Activated naive CD4-positive, alpha-beta T cell treated with anti-CD3 and anti-CD28 coated beads, Interleukin-2, amount 50 U/mL, for 72 hours (primary cell): ENCODE data around the gene TEX44. TPM values are rescaled to one million over a fixed set of nuclear protein-coding genes. Genes with fewer than 3 reads are reported as not detected.

Experiments
- ATAC-seq, 2 donors: fragments of 150-1000 bp; cut with Tn5 transposase; 2 replicates each; pipeline ENCODE4 v1.10.0; 2021; ENCODE audit warnings: mild to moderate bottlenecking in 2 of 2, moderate library complexity in 2 of 2
- DNase-seq, 2 donors: peaks; one replicate each; pipeline ENCODE4 v3.0.0; 2021 to 2022; ENCODE audit warnings: low spot score in 2 of 2
- H3K27ac Mint-ChIP-seq, 2 donors: one replicate each; pipeline ENCODE4 v1.8.0; 2022; ENCODE audit warnings: mild to moderate bottlenecking in 2 of 2, mixed read lengths in 2 of 2
- H3K36me3 Mint-ChIP-seq, 2 donors: one replicate each; pipeline ENCODE4 v1.8.0; 2022; ENCODE audit warnings: mixed read lengths in 2 of 2
- H3K9me3 Mint-ChIP-seq, 2 donors: one replicate each; pipeline ENCODE4 v1.8.0; 2022; ENCODE audit warnings: mixed read lengths in 2 of 2
- total RNA-seq, 2 donors: library from RNA; stranded (reverse); gene quantifications; one replicate each; pipeline ENCODE4 v1.2.3, GENCODE V29; 2022

The TEX44 gene
- total RNA-seq, 2 donors from 2014 or later = not detected

DNA sequence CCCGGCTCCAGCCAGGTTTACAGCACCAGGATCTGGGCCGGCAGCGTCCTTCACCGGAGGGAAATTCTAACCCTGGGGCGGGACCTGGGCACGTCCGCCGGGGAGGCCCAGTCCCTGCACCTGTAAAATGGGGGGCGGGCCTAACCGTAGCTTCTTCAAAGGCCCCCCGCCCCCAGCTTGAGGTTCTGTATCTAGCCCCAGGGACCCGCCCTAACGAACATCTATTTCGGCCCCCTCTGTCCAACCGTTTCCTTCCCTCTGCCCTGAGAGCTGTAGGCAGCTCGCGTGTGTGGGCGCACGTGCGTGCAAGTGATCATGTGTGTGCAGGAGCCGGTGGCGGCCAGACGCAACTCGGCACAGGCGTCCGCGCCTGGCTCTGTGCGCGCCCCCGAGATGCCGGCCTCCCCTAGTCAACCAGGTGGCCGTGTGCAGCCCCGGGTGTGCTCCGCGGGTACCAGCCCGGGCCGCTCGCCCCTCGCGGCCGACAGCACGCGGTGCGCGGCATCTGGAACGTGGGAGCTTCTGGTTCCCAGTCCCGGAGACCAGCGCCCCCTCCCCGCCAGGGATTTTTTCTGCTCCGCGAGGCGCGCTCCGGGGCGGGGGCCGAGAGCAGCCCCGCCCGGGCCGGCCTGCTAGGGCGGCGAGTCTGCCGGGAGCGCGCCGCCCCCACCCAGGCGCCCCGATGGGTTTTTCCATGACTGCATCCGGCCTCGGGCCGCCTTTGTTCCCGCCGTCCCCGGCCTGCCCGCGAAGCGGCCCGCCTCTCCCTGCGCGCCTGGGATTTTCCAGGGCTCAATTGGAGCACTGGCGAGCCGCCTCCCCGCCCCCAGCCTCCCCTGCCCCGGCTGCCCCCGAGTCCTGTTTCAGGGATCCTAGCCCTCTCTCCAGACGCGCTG, 21.2 kb downstream of the TEX44 start:
- DNase-seq = peak; percentile 83 to 92
- Mint-ChIP-seq H3K27ac (peak overlapping the region; percentile 91 to 98), H3K36me3 (no peaks in the 10 kb centered on the region), H3K9me3 (no peaks in the 10 kb centered on the region)
- peak; percentile 51 to 68 for ATAC-seq

DNA sequence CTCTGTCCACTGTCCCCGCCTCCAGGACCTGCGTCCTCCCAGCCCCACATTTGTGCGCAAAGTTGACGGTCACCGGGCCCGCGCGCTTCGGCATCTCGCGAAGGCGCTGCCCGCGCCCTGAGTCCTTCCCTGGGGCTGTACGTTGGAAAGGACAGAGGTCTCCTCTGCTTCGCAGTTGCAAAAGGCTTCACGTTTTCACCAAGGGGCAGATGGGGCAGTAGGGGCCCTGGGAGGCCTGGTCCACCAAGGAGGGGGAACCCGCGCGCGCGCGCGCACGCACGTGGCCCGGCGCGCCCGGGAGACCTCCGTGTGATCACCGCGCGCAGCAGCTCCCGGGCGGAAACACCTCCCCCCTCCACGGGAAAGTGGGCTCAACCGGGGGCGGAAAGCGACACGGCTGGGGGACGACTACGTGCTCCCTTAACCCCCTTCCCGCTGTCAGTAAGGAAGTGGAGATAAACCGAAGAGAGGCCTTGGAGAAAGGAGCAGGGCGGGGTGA, 21.9 kb downstream of the TEX44 start:
- peak overlapping the region; percentile 91 to 98 for H3K27ac Mint-ChIP-seq
- no peaks in the 10 kb centered on the region for H3K36me3 Mint-ChIP-seq
- no peak for ATAC-seq
- H3K9me3 Mint-ChIP-seq = no peaks in the 10 kb centered on the region
- DNase-seq = peak; percentile 52 to 78

DNA sequence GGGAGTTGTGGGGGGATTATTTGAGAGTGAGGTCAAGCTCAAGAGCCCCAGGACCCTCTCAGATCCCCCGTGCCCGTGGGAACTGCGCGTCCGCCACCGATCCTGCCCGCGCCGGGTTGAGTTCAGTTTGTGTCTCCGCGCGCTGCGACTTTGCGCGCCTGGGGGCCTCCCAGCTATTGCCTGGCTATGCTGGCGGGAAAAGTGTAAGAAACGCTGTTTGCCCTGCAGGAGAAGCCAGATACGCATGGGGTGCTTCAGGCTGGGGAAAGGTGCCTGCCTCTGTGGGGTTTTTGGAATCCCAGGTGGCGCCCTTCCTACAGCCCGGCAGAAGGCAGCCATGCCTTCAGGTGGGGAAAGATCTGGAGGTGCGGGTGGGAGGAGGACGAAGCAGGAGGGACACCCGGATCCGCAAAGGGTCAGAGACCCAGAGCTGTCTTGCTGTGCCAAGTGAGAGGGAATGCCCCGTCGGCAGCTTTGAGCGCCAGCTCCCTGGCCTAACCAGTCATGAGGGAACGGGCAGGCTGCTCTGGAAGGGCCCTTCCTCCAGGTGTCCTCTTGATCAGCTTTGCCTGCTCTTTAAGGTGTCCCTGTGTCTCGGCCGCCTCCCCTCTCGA, 22.5 kb downstream of the TEX44 start:
- Mint-ChIP-seq H3K27ac (peak overlapping the region; percentile 44 to 98), H3K9me3 (no peaks in the 10 kb centered on the region), H3K36me3 (no peaks in the 10 kb centered on the region)
- peak in 1 of 2 donors; percentile 17 for DNase-seq
- ATAC-seq = no peak

DNA sequence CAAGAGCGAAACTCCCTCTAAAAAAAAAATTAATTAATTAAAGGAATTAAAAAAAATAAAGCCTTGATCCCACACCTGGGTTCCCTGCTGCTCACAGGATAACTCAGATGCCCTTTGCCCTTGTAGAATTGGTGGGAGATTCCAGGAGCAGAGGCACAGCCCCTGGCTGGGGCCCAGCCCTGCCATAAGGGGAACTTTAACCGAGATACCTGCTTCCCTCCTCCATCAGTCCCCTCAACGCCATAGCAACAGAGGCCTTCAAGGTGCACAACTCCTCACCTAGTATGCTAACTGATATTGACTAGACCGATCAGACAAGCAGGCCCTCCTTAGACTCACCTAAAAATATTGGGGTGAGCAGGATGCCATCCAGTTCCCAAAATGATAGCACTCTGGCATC, 23.6 kb downstream of the TEX44 start:
- ATAC-seq (no peak), DNase-seq (no peak)
- Mint-ChIP-seq H3K27ac (peak overlapping the region in 1 of 2 donors; percentile 36), H3K9me3 (no peaks in the 10 kb centered on the region), H3K36me3 (no peaks in the 10 kb centered on the region)

DNA sequence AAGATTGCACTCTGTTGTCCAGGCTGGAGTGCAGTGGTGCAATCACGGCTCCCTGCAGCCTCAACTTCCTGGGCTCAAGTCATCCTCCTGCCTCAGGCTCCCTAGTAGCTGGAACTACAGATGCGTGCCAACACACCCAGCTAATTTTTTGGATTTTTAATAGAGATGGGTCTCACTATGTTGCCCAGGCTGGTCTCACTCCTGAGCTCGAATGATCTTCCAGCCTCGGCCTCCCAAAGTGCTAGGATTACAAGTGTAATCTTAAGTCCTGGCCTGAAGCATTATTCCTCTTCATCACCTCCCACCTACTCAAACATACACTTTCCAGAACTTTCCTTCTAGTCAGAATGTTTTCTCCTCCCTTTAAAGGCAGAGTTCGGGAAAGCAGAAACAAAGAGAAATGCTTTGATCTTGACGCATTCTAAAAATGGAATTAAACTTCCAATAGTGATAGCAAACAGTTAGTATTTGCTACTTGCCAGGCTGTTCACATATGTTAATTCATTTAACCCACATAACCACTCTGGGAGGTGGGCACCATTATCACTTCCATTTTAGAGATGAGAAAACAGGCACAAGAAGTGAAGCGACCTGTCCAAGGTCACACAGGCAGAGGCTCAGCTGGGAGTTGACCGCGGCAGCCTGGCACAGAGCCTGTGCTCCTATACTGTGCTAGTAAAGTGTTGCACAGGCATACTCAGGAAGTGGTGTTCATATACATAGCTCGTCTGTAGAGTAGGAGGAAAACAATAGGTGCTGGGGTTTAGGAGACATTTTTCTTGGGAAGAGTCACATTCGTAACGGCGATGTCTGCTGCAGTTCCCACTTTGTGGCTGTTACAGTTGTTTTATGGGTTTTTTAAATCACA, 24.6 kb downstream of the TEX44 start:
- ATAC-seq = no peak
- no peak overlapping the region for H3K27ac Mint-ChIP-seq

DNA sequence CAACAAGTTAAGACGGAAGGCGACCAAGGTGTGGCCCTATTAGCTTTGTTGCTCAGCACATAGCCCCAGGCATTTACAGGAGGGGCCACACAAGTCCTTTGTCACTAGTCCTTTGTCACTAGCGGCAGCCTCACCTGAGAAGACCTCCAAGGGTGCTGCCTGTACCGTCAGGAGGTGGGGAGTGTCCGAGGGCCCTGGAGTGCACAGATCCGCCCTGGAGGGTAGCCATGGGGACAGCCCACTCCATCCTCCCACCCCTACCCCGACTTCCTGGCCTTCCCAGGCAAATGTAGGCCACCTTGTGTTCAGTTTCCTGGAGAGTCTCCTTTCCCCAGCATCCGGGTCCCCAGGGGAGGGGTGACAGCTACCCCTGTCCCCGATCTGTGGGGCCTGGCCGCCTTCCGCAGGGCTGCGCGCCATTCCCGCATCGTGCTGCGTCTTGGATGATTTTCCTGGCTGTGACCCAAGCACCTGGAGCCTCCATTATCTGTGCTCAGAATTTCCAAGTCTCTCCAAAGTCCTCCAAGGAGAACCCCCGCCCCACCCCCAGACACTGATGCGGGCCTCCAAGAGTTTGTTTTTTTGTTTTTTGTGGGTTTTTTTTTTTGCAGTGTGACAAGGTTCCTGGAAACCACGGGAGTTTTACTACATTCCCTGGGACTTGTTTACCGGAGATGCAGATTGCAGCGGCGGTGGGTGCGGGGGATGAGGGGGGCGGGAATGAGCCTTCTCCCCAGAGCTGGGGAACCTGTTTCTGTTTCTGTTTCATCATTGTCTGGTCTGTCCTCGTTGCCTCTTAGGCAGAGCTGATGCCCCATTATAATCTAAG, 28.6 kb downstream of the TEX44 start:
- Mint-ChIP-seq H3K9me3 (no peaks in the 10 kb centered on the region), H3K27ac (peak overlapping the region in 1 of 2 donors; percentile 79), H3K36me3 (no peaks in the 10 kb centered on the region)
- DNase-seq (no peak), ATAC-seq (peak; percentile 46 to 71)

More for the DNA sequence above, 24.6 kb downstream of the TEX44 start:
- no peak for DNase-seq
- H3K9me3 Mint-ChIP-seq = no peaks in the 10 kb centered on the region
- H3K36me3 Mint-ChIP-seq = no peaks in the 10 kb centered on the region

DNA sequence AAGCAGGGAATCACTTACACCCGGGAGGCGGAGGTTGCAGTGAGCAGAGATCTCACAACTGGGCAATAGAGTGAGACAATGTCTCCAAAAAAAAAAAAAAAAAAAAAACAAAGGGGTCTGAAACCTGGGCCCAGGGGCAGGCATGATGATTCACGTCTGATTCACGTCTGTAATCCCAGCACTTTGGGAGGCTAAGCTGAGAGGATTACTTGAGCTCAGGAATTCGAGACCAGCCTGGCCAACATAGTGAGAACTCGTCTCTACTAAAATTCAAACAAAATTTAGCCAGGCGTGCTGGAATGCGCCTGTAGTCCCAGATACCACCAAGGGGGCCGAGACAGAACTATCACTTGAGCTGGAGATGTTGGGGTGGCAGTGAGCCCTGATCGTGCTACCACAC, 30.3 kb downstream of the TEX44 start:
- DNase-seq (no peak), ATAC-seq (no peak)
- Mint-ChIP-seq H3K27ac (peak overlapping the region in 1 of 2 donors; percentile 79), H3K36me3 (no peaks in the 10 kb centered on the region), H3K9me3 (no peaks in the 10 kb centered on the region)

DNA sequence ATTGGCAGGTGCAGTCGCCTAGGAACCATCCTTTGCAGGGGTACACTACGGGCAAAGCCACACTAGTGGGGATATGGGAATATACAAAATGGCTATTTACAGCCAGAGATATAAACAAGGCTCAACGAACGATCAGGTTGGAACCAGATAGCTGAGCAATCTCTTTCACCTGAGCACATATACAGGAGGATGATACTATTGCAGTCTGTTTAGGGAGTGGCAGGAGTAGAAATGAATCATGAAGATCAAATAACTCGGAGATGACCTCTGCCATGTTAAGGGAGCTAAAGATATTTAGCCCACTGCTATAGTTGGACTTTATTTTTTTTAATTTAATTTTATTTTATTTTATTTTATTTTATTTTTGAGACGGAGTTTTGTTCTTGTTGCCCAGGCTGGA, 33.8 kb downstream of the TEX44 start:
- no peaks in the 10 kb centered on the region for H3K9me3 Mint-ChIP-seq
- ATAC-seq (no peak), DNase-seq (no peak)
- no peaks in the 10 kb centered on the region for H3K36me3 Mint-ChIP-seq
- H3K27ac Mint-ChIP-seq = no peak overlapping the region

DNA sequence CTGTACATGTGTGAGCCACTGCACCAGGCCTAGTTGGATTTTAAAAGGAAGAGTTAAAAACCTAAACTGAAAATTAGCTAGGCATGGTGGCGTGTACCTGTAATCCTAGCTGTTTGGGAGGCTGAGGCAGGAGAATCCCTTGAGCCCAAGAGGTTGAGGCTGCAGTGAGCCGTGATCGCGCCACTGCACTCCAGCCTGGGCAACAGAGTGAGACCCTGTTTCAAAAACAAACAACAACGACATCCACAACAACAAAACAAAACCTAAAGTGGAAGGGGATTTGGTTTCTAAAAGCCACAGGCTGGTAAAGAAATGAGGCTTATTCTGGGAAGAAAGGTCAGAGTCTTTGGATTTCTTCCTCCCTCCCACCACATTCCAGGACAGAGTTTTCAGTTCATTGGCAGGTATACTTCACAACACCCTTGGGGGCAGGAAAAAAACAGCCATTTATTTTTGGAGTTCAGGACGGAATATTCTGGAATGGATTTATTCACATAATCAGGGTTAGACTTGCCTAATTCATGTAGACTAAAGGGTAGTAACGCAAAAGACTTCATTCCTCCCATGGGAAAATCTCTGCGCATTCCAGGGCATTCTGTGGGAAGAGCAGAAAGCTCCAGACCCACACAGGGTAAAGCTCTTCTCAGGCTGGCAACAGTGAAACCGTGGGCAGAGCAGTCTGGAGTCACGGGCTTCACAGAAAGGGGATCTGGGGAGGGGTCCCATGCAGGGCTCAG, 34.9 kb downstream of the TEX44 start:
- Mint-ChIP-seq H3K9me3 (no peaks in the 10 kb centered on the region), H3K36me3 (no peaks in the 10 kb centered on the region), H3K27ac (peak overlapping the region; percentile 74)
- no peak for DNase-seq
- peak in 1 of 2 donors; percentile 61 for ATAC-seq

DNA sequence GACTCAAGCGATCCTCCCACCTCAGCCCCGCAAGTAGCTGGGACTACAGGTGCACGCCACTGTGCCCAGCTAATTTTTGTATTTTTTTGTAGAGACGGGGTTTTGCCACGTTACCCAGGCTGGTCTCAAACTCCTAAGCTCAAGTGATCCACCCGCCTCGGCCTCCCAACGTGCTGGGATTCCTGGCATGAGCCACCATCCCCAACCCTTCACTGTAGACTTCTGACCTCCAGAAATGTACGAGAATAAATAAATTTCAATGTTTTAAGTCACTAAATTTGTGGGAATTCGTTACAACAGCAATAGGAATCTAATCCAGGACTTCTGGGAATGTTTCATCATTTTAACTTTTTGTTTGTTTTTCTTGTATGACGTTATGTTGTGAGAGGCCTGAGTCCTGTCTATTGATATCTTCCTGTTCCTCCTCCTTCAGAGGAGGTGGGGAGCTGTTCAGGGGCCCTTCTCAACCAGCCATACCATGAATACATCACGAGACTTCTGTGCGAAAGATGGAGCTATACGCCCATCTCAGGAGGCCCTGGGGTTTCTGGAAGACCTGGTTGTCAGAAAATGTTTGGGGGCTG, 40.0 kb downstream of the TEX44 start:
- Mint-ChIP-seq H3K9me3 (no peaks in the 10 kb centered on the region), H3K36me3 (no peaks in the 10 kb centered on the region), H3K27ac (peak overlapping the region in 1 of 2 donors; percentile 2)
- ATAC-seq (no peak), DNase-seq (no peak)

DNA sequence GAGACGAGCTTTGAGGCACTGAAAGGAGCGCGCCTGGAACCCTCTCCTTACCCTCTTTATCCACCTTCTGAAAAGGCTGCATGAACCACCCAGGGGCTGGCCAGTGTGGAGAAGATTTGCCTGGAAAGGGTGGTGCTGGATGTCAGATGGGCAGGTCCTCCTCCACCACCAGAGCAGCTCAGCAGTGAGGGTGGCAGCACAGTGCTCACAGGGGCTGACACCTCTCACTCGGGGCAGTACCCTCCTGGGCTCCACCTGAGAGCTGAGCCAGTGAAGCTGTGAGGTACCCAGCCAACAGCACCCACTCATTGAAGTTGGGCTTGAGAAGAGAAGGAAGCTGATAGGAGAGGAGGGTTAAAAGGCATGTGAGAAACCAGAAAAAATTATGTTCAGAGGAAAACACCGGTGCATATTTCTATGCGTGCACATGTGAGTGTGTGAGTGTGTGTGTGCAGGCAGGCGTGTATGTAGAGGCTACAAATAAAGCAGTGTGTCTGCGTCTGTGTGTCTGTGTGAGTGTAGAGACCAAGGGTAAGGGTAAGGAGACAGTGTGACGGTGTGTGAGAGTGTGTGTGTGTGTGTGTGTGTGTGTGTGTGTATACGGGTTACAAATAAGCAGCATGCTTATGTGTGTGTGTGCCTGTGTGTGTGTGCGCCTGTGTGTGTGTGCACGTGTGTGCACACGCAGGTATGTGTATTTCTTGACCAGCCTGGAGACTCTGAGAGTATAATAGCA, 40.7 kb downstream of the TEX44 start:
- peak in 1 of 2 donors; percentile 44 for ATAC-seq
- no peaks in the 10 kb centered on the region for H3K9me3 Mint-ChIP-seq
- no peak for DNase-seq
- H3K27ac Mint-ChIP-seq = peak overlapping the region in 1 of 2 donors; percentile 2
- no peaks in the 10 kb centered on the region for H3K36me3 Mint-ChIP-seq

DNA sequence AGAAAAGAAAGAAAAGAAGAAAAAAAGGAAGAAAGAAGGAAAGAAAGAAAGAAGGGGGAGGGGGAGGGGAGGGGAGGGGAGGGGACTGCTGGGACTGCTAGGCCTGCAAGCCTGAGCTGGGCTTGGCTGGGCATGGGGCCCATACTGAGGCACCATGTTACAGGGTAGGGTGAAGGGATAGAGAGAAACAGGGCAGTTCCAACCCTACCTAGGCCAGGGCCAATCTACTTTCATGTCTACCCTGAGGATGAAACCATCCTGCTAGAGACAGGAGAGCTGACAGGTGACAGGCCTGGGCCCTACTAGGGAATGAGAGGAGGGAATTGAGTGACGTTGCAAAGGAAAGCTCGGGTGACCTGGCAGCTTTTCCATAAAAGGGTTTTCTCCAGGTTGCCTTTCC, 41.7 kb downstream of the TEX44 start:
- Mint-ChIP-seq H3K36me3 (no peaks in the 10 kb centered on the region), H3K27ac (no peak overlapping the region), H3K9me3 (no peaks in the 10 kb centered on the region)
- ATAC-seq (peak in 1 of 2 donors; percentile 37), DNase-seq (no peak)

DNA sequence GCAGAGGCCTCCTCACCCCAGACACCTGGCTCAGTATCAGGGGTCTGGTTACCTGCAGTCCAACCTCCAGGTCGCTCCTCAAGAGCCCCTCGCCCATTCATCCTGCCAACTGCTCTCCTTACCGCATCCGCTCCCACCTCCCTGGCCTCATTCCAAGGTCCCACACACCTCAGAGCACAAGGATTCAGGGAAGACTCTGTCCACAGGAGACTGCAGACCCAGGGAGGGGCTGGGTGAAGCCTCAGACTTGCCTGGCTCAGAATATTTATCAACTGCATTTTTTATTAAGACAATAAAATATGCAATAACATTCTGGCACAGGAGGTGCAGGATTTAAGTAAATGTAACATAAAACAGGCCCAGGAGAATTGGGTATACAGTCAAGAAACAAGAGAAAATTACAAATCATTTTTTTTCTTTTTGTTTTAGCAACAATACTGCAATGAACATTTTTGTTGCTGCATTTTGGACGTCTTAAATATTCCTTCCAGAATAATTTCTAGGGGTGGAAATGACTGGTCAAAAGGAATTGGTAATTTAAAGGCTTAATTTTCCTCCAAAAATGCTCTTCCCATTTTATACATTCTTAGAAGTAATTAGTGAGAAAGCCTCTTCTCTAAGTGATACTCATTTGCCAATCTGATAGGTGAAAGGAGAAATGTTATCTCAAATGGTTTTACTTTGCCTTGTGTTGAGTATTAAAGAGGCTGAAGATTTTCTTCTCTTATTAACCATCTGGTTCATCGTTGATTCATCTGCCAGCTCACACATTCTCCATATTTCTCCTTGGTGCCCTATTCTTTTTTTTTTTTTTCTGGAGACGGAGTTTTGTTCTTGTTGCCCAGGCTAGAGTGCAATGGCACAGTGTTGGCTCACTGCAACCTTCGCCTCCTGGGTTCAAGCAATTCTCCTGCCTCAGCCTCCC, 42.5 kb downstream of the TEX44 start:
- no peak for ATAC-seq
- no peak for DNase-seq
- H3K36me3 Mint-ChIP-seq = no peaks in the 10 kb centered on the region
- no peaks in the 10 kb centered on the region for H3K9me3 Mint-ChIP-seq
- H3K27ac Mint-ChIP-seq = no peak overlapping the region

DNA sequence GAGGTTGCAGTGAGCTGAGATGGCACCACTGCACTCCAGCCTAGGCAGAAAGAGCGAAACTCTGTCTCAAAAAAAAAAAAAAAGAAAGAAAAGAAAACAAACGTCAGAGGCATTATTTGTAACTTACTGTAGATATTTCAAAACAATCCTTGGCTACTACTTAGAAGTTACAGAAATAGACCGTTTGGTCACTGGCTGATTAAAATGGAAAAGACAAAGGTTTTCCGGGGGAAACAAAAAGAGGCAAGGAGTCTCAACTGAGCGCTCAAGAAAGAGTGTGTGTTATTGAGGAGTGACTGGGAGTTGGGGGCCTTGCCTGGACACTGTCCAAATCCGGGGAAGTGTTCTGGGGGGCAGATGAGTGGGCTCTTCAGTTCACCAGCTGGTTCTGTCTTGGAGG, 47.6 kb downstream of the TEX44 start:
- peak overlapping the region in 1 of 2 donors; percentile 48 for H3K27ac Mint-ChIP-seq
- H3K9me3 Mint-ChIP-seq = no peaks in the 10 kb centered on the region
- ATAC-seq (no peak), DNase-seq (no peak)
- H3K36me3 Mint-ChIP-seq = no peaks in the 10 kb centered on the region
